ENCODE results near the gene SEMA6A.

The SEMA6A gene, protein sequence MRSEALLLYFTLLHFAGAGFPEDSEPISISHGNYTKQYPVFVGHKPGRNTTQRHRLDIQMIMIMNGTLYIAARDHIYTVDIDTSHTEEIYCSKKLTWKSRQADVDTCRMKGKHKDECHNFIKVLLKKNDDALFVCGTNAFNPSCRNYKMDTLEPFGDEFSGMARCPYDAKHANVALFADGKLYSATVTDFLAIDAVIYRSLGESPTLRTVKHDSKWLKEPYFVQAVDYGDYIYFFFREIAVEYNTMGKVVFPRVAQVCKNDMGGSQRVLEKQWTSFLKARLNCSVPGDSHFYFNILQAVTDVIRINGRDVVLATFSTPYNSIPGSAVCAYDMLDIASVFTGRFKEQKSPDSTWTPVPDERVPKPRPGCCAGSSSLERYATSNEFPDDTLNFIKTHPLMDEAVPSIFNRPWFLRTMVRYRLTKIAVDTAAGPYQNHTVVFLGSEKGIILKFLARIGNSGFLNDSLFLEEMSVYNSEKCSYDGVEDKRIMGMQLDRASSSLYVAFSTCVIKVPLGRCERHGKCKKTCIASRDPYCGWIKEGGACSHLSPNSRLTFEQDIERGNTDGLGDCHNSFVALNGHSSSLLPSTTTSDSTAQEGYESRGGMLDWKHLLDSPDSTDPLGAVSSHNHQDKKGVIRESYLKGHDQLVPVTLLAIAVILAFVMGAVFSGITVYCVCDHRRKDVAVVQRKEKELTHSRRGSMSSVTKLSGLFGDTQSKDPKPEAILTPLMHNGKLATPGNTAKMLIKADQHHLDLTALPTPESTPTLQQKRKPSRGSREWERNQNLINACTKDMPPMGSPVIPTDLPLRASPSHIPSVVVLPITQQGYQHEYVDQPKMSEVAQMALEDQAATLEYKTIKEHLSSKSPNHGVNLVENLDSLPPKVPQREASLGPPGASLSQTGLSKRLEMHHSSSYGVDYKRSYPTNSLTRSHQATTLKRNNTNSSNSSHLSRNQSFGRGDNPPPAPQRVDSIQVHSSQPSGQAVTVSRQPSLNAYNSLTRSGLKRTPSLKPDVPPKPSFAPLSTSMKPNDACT

DNA sequence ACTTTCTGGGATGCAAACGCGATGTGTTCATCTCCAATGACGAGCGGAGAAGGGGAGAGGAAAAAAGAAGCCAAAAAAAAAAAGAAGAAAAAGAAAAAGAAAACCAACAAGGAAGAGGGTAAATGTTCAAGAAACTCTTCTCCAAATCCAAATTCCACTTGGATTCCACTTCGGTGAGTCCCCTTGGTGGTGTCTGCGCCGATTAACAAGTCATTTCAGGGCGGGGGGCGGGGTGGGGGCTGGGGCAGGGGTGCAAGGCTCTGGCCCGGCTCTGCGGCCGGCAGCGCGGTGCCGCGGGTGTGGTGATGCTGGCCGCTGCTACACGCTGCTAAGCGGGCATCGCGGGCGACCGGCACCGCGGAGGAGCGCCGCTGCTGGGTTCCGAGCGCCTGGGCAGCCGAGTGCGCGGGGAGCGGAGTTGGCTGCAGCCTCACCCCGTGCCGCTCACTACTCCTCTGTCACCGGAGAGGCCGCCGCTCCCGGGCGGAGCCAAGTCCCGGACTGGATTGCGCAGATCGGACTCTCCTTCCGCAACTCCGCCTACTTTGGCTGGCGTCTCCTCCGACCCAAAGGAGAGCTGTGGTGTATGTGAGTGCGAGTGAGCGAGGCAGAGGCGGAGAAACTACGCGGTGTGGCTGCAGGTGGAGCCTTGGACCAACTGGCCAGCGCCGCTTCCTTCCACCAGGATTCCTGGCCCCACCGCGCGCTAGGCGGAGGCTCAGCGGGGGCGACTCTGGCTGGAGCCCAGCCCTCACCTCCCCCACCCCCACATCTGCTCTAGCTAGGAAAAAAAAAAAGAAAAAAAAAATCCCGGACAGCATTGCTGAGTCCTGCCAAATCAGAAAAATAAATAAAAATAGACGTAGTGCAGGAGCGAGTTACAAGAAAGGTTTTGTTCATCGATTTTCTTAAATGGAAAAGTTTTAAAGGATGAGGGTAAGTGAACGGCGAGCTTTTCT, at the start of gene SEMA6A:
Gene SEMA6A, minus strand, starts transcription at position 457 of the 959 bp plus-strand sequence. CDS start 69,879 bp downstream, outside the sequence.
- DNase-seq (ENCODE audit: low read depth in 4 of 4, low spot score in 1 of 4), result peak in 3 of 4 experiments; percentile 12 to 60 (median 39)

DNA sequence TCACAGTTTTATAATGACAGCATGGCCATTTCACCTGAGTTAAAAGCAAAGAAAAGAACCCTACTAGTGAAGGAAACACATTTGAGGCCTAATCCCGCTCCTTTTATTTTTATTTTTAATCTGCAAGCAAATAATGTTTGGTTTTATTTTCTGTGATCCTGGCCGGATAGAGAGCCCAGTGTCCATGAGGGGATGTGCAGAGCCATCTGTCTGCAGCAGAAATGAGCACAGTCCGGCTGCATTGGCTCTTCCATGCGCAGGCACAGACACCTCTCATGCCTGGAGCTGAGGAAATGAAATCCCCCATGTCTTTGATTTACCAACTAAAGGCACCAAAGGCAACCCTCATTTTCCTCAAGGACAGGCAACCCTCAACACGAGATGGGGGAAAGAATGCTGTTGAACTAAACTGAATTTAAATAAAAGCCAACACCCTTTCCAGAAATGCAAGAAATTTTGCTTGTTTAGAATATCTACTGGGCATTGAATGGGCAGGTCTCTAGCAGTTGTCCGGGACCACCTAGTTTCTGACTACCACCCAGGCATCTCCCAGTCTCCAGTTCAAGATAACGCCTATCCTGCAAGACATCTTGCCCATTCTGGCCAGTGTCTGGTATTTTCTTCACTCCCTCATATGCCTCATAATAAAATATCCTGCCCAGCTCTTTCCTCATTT, 47.9 kb upstream of the SEMA6A start:
- no peak for DNase-seq (ENCODE audit: low read depth in 4 of 4, low spot score in 1 of 4)

DNA sequence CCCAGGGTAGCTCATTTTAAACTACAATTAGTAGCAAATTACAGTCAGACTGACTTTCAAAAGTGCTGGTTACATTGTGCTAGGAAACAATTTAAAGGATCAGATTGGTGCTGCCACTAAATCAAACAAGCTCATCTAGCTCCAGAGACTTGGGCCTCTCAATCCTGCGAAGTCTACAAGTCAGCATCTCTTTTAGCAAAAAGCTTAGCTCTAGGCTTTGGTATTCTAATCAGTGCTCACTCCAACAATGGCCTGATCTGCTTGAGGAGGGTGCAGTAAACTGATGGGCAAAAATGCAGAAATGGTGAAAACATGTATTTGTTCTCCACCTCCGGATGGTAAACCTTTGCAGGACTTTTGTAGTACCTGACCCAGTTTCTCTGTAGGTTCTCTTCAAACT, 47.0 kb upstream of the SEMA6A start:
- no peak for DNase-seq (ENCODE audit: low read depth in 4 of 4, low spot score in 1 of 4)

DNA sequence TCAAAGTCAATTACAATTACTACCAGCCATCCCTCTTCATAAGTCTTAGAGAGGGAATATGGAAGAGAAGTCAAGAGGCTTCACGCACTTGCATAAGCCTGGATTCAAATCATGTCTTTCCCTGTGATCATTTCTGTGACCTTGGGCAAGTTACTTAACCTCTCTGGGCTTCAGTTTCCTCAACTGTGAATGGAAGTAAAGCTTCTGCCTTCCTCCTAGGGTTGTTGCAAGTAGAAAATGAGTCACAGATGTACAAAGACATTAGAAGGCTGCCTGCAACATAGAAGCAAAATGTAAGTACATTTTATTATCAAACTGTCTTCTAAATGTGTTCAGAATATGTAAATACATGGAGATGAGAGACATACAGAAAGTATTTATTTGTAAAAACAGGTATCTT, 42.3 kb upstream of the SEMA6A start:
- DNase-seq (ENCODE audit: low read depth in 4 of 4, low spot score in 1 of 4), result no peak

DNA sequence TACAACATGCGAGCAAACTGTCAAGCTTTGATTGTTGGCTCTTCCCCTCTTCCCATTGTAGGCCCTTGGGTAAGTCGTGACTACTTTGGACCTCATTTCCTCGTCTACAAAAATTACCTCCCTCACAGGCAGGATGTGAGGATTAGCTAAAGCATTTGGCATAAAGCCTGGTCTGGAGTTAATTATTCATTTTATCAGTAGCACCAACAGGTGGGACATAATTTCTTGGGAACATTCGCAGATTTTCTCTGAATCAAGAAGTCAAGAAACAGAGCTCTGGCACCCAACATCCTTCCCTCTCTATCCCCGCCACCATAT, 39.9 kb upstream of the SEMA6A start:
- no peak for DNase-seq (ENCODE audit: low read depth in 4 of 4, low spot score in 1 of 4)

DNA sequence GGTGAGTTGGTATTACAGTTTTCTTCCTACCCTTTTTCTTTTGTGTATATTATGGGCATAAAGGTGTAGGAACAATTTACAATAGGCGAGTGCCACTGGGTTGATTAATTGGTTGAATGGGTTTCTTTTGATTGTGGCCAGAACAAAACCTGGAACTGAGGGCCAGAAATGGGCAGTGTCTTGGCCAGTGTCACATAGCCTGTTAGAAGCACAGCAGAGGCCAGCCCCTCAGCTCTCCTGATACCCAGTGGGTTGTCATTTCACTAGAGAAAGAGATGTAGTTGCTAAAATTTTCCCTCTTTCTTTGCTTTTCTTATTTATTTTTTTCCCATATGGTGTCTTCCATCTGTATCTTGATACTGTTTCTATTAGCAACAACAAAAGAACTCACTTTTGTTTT, 38.8 kb upstream of the SEMA6A start:
- no peak for DNase-seq (ENCODE audit: low read depth in 4 of 4, low spot score in 1 of 4)

DNA sequence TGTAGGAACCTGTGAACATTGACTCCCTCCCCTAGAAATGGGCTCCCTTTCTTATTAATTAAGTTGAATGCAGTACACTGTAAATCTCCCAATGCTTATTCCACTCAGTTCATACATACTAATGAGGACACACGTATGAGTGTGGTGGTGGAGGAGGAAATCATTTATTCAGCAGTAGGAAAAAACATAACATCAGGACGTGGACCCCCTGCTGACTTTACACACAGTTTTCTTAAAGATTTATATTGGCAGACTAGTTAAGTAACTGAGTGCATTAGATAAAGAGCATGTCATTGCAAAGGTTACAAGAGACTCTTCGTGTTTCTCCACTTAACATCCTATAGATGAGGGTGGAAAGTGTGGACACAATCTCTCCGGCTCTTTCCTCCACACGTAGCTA, 37.8 kb upstream of the SEMA6A start:
- DNase-seq (ENCODE audit: low read depth in 4 of 4, low spot score in 1 of 4), result no peak

DNA sequence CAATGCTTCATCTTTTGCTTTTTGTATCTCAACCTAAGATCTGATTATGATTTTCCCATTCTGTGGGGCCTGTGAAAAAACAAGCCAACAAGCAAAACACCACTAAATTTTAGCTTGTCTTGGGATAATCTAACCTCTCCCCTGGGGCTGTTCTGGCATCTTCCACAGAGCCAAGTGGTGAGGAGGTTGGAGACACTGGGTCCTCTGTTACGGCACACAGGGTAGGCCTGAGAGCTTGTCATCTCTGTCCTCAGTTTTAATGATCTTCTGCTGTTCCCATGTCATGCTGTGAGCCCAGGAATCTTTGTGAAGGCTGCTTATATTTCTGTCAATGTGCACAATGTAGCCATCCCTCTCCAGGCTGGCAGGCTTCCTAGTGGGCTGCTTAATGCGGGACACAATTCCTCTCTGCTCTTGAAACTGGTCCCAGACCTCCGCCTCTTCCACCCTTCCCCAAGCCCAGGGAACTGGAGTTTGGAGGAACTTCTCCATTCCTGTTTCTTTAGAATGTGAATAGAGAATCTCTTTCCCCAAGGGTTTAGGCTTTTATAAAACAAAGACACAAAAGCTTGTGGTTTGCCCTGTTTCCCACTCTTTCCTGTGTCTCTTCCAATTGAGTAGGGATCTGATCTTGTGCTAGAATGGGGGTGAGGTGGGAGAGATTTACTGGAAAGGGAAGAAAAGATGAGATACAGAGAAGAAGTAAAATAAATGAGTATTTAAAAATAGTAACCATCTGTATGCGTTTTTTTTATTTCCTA, 30.9 kb upstream of the SEMA6A start:
- DNase-seq (ENCODE audit: low read depth in 4 of 4, low spot score in 1 of 4), result no peak

DNA sequence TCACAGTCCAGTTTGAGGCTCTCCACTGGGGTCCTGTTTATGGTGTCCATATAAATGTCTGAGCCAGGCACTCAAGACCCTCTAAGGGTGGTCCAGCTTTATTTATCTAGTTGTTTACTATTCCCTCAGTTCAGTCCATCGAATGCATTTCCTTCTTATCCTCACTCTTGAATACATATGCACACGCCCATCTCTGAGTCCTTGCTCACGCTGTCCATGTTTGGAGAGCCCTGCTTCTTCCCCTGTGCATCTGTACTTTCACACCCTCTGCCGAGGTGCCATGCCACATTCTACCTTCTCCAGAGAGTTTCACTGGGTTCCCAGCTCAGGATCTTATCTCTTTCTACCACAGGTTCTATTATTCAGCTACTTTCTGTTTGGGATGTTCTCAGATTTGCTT, 30.2 kb upstream of the SEMA6A start:
- no peak for DNase-seq (ENCODE audit: low read depth in 4 of 4, low spot score in 1 of 4)

DNA sequence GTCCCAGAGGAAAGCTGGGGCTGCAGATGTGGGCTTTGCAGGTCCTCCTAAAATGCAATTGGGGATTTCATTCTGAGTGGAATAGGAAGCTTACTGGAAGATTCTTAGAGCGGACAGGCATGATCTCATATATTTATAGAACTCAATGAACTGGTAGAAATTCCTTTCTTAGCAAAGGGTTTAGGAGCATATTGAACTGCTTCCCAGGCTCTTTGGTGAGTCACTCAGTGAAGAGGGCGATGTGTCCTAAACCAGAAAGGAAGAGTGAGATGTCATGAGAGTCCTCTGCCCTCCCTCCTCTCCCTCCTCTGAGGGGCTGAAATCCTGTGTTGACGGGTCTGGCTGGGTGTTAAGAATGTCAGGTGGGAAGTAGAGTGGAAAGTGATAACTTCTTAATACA, 26.3 kb upstream of the SEMA6A start:
- no peak for DNase-seq (ENCODE audit: low read depth in 4 of 4, low spot score in 1 of 4)

DNA sequence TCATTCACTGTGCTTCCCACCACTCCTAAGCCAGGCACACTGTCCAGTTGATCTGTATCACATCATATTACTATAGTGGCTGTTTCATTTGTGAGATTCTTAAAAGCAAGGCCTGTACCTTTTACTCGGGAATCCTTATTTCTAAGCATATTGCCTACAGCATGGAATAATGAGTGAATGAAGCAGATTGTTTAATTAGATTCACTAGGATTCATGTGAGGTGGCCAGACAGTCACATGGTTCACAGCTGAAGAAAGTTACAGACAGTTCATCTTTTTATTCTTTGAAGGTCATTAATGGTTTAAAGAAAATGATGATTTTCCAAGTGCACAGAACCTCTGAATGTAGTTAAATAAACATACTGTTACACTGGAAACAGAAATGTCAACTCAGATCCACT, 24.3 kb upstream of the SEMA6A start:
- DNase-seq (ENCODE audit: low read depth in 4 of 4, low spot score in 1 of 4), result no peak

DNA sequence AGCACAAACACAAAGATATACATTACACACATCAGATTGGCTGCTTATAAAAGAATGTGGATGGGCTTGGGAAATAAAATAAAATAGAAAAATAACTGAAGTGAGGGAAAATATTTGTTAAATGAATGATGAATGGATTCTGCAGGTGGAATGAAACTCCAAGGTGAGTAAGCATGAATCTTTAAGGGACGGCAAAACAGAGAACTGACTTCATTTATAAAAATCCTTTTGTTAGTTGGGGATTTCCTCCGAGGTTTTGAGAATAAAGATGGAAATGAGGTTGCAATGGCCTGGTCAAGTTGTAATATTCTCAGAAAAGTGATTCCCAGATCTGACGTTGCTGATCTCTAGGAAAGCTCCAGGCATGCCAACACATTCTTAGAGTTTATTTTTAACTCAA, 20.9 kb upstream of the SEMA6A start:
- no peak for DNase-seq (ENCODE audit: low read depth in 4 of 4, low spot score in 1 of 4)

DNA sequence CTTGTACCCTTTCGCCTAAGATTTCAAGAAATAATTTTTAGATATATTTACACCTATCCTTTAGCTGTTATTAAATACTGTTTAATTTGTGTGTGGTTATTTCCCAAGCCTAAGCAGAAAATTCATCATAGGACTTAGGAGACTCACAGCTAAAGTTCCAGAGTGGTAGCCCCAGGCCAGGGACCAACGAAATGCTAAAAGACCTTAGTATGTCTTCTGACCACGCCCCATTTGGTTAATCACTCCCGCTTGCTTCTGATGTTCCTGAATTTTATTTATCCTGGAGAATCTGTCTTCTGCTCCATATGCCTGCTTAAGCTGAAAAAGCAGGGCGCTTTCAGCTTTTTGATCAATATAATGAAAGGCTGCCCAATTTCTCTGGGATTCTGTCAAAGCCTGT, 18.7 kb upstream of the SEMA6A start:
- DNase-seq (ENCODE audit: low read depth in 4 of 4, low spot score in 1 of 4), result no peak

DNA sequence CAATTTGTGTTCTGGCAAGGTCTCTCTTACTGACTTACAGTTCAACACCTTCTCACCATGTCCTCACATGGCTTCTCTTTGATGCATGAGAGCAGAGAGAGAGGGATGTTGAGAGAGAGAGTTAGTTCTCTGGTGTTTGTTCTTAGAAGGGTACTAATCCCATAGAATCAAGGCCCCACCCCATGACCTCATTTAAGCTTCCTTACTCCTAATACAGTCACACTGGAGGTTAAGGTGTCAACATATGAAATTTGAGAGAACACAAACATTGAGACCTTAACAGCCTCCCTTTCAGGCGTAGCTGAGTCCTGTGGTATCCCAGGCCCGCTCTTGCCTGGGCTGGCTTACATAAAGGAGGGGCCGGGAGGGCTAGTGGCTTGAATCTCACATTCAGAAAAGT, 10.6 kb upstream of the SEMA6A start:
- DNase-seq (ENCODE audit: low read depth in 4 of 4, low spot score in 1 of 4), result no peak

DNA sequence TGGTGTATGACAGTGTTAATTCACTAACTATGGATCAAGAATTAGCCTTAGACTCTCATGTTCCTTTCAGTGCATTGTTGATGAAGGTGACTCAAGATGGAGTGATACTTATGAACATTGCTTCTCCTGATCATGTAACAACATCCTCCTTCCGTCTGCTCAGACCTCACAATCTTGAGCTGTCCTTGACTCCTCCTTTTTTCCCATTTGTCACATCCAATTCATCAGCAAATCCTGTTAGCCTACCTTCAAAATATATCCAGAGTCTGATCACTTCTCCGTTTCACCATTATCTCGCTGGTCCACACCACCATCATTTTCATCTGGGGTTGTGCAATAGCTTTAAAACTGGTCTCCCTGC, 9.2 kb upstream of the SEMA6A start:
- no peak for DNase-seq (ENCODE audit: low read depth in 4 of 4, low spot score in 1 of 4)

DNA sequence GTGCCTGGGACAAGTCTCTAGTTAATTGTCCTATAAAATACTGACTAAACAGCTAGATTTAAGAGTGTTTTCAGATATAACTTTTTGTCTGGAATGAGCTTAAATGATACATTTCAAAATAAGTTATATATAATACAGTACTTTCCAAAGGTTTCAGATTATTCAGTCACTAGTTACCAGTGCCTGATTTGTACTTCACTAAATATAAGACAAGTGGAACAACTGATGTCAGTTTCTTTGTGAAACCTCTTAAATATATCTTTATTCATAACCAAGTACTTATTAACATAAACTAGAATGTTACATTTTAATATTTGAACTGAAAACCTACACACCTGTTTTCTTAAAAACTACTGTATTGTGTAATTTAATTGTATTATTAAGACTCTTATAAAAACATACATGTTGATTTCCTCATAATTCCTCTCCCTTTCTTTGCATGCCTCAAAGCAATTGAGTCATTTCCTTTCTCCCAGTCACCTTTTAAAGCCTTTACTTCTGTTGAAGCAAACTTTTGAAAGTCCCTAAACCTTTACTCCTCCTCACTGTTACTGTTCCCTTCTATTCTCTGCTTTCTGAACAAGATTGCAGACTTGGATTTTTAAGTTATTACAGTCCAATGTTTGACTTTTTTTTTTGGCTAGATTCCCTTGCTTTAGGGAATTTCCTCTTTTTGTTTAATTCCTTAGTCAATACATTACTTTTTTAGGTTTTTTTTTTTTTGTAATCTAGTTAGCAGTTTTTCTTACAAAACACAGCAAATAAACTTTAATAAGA, 8.7 kb upstream of the SEMA6A start:
- no peak for DNase-seq (ENCODE audit: low read depth in 4 of 4, low spot score in 1 of 4)

DNA sequence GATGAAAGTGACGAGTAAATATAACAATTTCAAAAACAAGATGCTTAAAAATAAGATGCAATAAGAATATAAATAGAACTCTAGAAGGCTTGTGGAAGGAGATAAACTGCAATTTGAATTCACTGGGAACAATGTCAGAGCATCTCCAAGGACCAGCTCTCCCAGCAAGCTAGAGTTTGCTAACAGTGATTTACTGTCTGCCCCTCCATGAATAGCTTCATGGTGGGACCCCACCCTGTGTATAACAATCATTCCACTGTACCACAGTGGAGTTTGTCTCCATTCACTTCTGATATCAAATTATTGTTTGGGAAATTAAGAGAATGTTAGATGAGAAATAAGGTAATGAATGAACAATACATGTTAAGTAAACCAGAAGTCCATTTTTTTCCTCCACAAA, 7.3 kb upstream of the SEMA6A start:
- DNase-seq (ENCODE audit: low read depth in 4 of 4, low spot score in 1 of 4), result no peak

DNA sequence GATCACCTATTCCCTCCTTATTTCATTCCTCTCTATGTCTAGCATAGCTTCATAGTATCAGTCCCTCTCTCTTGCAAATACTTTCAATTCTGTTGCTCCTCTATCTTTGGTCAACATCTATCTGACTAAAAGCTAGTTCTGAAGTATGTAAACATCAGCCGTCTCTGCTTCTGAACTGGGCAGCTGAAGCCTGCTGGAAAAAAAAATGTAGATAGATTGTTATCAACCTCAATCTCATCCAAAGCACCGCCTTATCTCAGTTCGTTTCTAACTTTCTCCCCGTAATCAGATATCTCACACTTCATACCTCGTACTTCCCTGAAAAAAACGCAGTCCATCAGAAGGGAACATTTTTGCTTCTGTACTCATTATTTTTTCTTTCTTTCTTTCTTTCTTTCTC, 4.5 kb upstream of the SEMA6A start:
- no peak for DNase-seq (ENCODE audit: low read depth in 4 of 4, low spot score in 1 of 4)

DNA sequence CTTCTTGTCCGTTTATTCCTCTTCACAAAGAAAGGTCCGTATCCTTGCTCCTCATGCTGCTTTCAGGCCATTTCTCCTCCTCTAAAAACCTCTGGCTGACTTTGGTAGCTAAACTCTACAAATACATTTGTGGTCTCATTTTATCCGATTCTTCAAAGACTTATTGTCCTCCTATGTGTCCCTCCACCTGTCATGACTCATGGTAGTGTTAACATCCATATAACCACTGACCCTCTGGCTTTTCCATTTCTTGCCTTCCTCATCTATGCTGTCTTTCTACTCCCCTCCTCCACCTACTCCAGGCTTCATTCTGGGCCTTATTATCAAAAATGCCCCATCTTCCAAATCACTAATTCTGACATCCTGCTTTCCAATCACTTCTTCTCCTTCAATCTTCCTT, 4.1 kb upstream of the SEMA6A start:
- DNase-seq (ENCODE audit: low read depth in 4 of 4, low spot score in 1 of 4), result no peak
